HG03135 (cell line): ENCODE measurements around the gene MACROD1.
A peak's percentile ranks its signal among the peaks of the same experiment; 100 is the strongest.
"Not testable (repeated sequence)": the region's sequence is repeated elsewhere in the genome, so short reads cannot be mapped to it uniquely, and the experiment has no call there.

Experiments used
- ATAC-seq: cut with Tn5 transposase; IDR thresholded peaks from one replicate; pipeline ENCODE4 v1.9.1; 2021; ENCODE audit warnings: mild to moderate bottlenecking, moderate library complexity; ENCODE audit not compliant: unreplicated experiment

The MACROD1 gene

DNA sequence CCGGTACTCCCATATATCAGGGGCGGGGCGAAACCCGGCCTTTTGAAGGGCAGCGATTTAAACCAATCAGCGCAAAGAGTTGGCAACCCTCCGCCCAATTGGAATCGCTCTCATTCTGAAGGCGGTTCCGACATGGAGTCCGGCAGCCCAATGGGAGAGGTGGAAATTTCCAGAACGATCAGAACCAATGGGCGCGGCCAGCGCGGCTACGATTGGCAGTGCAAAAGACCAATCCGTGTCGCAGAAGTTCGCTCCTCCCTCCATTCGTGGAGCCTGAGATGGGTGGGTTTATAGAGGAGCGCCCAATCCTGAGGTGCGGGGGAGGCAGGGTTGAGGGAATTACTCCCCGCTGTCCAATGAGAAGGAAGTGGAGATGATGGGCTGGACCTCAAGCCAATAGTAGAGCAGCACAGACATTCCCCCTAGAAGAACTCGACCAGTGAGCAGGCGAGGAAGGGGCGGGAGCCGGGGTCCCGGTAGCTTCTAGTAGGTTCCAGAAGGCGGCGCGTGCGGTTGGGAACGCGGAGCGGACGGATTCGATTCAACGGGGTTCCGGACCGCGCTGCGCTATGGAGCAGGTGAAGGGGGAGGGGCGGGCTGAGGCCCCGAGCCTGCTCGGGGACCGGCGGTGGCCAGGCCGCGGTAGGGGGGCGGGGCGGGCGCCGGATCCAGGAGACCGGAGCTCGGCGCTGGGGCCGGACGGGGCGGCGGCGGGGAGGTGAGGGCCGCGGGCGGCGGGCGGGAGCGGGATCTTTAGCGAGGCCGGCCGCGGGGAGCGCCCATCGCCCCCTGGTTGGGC lies 20.0 kb upstream of the MACROD1 start, which contains the start of gene STIP1:
TSS of gene STIP1 (plus strand) at position 479 of the 799 bp plus-strand sequence. CDS start at position 570, 91 bp downstream.
- ATAC-seq = peak; percentile 84

DNA sequence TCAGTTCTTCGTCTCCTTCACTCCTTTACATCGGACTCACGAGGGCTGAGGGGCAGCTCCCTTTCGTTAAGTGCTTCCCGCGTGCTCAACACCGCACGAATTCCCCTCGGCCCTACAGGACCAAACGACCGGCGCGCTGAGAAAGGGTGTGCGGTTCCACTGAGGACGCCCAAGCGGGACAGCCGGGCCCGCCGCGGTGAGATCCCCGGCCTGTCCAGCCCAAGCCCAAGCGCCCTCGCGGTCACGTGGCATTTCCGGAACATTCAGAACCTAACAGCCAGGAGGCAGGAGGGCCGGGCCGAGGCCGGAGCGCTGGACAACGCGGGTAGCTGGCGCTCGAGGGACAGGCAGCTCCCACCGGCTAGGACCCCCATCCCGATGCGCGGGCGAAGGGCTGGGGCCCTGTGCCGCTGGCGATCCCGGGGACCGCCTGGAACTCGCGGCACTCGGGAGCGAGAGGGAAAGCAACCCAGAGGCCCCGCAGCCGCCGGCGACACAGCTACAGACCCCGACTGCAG lies 19.3 kb upstream of the MACROD1 start:
- peak; percentile 28 for ATAC-seq

DNA sequence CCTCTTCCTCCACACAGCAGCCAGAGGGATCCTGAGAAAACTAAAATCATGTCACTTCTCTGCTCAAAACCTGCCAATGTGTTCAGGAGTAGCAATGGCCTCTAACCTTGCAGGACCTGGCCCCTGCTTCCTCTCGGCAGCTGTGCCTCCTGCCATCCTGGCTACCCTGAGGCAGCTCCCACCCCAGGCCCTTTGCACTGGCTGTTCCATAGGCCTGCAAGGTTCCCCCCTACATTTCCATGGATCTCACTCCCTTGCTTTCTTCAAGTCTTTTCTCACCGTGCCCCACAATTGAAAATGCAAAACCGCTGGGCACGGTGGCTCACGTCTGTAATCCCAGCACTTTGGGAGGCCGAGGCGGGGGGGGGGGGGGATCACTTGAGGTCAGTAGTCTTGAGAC lies 18.0 kb upstream of the MACROD1 start:
- no peak for ATAC-seq

DNA sequence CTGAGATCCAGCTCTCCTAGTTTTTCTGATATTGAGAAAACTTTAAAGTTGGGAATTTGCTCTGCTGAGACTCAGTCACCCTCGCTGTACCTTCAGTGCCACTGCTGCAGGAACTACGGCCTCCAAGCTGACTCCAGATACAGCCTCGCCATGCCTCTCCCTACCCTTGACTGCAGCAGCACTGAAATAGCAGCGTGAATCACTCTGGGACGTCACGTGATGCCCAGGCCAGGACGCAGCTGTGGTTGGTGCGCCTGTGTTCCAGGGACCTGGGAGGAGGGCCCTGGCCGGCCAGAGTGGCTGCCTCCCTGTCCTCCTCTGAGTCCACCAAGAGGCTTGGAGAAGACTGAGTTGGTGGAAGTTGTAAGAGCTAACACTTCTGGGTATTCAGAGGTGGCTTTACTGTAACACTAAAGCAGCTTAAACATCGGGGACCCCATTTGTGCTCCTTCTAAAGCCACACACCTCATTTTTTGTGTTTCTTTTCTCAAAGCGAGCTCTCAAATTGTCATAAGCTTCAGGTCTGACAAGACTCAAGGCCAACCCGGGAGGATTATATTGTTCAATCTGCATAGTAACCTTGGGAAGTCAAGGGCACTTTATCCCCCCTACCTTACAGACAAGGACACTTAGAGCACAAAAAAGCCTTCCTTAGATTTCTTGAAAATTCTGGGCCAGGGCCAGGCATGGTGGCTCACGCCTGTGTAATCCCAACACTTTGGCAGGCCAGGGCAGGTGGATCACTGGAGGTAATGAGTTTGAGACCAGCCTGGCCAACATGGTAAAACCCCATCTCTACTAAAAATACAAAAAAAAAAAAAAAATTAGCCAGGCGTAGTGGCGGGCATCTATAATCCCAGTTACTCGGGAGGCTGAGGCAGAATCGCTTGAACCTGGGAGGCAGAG lies 15.8 kb upstream of the MACROD1 start:
- no peak for ATAC-seq

DNA sequence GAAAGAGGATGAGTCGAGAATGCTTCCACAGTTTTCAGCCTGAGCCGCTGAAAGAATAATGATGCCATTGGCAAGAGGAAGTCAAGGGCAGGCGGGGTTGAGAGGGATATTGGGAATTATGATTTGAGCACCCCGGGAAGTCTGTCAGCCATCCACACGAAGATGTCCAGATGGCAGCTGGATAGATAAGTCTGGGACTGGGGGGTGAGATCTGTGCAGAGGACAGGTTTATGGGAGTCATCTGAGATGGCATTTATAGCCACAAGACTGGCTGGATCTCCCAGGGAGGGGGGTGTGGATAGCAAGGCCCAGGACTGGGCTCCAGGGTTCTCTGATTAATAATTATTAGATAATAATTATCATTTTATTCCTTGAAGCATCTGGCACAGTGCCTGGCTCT lies 15.0 kb upstream of the MACROD1 start:
- no peak for ATAC-seq

DNA sequence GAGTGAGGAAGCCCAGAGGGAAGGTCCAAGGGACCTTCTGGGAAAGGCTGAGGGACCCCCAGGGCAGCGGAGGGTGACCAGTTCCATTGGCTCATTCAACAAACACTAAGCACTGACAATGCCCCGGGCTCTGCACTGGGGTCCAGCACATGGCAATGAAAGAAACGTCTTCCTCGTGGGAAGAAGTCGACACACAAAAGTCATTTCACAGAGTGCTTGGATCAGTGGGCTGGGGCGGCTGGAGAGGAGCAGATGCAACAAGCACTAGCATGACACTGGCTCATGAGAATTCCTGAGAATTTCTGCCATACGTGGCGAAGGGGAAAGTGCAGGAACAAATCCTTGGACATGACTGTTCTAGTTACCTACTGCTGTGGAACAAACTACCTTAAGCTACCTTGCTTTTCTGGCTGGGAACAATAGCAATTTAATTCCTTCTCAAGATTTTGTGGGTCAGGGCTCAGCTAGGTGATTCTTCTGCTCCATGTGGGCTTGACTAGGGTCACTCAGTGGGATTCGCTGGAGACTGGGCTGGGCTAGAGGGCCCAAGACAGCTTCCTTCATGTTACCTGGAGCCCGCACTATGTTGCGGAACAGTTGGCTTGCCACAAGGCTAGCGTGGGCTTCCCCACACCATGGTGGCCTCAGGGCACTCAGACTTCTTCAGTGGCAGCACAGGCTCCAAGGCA lies 13.2 kb upstream of the MACROD1 start:
- no peak for ATAC-seq

DNA sequence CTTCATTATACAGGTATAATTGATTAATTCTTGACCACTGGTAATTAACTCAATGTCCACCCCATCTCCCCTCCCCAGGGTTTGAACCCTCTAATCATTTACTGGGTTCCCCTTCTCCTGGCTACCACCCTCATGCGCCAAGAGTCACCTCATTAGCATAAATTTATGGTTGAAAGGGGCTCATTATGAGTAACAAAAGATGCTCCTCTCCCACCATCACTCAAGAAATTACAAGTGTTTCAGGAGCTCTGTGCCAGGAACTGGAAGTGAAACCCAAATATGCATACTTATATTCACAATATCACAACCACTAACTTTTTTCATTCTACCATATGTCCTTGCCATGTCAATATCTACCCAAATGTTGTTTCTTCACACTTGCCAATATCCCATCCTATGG lies 12.3 kb upstream of the MACROD1 start:
- no peak for ATAC-seq

DNA sequence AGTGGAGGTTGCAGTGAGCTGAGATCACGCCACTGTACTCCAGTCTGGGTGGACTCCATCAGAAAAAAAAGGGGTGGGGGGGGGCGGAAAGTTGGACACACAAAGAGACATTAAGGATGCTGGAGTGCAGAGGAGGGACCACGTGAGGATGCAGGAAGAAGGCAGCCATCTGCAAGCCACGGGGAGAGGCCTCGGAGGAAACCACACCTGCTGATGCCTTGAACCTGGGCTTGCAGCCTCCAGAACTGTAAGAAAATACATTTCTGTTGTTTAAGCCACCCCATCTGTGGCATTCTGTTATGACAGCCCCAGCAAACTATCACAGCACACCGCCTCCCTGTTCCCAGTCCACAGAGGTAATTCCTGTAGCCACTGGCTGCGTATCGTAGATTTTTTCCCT lies 10.8 kb upstream of the MACROD1 start:
- no peak for ATAC-seq

DNA sequence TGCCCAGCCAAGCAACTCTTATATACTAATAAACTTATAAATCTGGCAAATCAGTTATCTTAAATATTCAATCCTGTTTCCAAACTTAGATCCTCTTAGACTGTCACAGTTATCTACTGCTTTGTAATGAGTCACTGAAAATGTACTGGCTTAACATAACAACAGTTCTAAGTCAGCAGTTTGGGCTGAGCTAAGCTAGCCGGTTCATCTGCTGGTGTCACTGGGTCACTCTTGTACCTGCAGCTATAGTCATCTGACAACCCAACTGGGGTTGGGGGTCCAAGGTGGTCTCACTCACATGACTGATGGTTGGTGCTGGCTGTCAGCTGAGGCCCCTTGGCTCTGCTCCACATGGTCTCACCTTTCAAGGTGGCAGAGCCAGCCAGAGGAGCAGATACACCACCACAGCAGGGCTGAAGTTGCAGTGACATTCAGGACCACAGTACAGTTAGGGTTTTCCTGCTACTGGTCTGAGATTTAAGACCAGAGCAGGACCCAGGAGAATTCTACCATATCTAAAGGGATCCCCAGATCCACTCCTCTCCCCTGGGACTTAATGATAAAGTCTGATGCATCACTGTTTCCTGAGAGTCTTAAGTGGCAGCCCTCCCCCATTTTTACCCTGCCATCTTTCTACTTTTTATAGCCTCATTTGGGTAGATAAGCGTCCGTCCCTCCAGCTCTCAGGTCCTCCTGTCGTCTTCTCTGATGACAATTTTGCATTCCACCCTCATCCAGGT lies 7.9 kb upstream of the MACROD1 start:
- no peak for ATAC-seq

DNA sequence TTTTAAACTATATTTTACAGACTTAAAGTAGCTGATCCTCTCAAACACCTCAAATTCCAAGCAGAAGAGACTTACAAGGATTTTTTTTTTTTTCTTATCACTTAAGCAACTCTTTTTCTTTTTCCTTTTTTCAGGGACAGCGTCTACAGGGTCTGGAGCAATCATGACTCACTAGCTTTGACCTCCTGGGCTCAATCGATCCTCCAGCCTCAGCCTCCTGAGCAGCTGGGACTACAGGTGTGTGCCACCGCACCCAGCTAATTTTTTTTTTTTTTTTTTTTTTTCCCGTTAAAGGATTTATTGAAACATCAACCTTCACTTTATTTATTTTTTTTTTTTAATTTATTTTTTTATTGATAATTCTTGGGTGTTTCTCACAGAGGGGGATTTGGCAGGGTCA lies 4.5 kb upstream of the MACROD1 start:
- no peak for ATAC-seq

DNA sequence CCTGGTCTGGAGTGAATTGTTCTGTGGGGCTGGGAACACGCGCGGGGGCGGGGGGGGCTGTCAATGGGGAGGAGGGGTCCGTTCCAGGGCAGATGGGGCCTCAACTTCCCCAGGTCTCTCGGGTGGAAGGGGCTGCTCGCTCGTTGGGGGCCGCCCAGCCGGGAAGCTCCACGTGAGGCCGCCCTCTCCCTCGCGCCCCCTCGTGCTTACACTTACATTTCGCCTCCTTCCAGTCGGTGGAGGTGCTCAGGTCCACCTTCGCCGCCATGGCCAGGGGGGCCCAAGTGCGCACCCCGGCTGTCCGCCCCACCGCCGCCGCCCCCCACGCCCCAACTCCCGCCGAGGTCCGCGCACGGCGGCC lies 452 bp downstream of the MACROD1 start:
- ATAC-seq = no peak

DNA sequence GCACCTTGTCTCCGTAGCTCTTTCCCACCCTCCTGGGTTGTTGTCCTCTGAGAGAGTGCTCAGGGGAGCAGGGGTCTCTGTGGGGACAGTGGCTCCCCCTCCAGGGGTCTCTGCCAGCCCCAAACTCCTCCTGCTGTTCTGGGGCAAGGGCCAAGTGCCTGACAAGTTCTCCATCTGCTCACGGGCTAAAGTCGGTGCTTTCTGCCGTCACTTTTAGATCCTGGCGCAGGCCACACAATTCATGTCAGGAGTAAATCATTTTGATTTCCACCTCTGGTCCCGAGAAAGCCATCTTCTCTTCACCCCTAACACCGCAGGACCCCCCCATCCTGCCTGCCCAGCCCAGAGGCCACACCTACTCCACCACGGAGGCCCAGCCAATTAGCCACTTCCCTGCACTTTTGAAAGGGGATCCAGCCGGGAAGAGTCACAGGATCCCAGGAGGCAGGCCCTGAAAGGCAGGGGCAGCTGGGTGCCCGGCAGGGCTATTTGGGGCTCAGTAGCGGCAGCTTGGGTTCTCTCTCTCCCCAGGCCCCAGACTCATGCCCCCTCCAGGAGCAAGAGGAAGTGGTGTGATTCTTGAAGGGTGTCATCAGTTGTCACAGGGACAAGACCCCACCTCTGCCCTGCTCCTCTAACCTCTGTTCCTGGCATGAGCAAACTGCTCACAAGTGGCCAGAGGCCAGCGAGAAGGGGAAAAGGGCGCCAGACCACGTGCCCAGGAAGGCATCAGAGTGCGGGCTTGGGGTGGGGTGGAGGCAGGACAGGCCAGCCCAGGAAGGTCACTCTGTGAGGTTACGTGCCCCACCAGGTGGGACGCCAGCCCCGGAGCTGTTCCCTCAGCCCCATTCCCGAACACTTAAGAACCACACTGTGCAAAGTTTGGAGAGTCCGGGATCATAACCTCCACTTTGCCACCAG lies 1.3 kb downstream of the MACROD1 start:
- no peak for ATAC-seq

DNA sequence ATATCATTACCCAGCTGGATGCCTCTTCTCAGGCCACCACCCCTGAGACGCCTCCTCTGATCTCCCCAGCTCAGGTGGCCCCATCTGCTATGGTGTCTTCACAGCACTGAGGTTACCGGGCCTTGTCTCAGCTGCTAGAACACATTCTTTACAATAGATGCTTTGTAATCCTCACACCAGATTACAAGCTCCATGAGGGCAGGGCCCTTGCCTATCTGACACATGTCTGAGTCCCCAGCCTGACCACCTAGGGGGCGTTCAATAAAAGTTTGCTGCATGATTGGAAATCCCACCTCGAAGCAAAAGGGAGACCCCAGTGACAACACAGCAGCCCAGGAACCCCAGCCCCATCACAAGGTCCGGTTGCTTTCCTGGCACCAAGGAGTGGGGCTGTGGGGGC lies 2.0 kb downstream of the MACROD1 start:
- ATAC-seq = no peak

DNA sequence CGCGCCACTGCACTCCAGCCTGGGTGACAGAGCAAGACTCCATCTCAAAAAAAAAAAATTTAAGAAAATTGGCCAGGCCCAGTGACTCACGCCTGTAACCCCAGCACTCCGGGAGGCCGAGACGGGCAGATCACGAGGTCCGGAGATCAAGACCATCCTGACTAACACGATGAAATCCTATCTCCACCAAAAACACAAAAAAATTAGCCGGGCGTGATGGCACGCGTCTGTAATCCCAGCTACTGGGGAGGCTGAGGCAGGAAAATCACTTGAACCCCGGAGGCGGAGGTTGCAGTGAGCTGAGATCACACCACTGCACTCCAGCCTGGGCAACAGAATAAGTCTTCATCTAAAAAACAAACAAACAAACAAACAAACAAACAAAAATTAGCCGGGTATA lies 3.1 kb downstream of the MACROD1 start:
- not testable (repeated sequence) for ATAC-seq

DNA sequence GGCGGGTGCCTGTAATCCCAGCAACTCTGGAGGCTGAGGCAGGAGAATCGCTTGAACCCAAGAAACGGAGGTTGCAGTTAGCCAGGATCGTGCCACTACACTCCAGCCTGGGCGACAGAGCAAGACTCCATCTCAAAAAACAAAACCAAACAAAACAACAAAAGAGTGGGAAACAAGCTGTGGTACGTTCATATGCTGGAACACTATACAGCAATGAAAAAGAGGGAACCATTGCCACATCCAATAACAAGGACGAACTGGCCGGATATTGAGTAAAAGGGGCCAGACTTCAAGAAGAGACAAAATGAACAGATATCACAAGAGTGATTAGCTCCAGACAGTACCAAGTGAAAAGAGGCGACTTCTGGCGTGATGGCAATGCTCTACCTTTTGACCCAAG lies 4.9 kb downstream of the MACROD1 start:
- no peak for ATAC-seq

DNA sequence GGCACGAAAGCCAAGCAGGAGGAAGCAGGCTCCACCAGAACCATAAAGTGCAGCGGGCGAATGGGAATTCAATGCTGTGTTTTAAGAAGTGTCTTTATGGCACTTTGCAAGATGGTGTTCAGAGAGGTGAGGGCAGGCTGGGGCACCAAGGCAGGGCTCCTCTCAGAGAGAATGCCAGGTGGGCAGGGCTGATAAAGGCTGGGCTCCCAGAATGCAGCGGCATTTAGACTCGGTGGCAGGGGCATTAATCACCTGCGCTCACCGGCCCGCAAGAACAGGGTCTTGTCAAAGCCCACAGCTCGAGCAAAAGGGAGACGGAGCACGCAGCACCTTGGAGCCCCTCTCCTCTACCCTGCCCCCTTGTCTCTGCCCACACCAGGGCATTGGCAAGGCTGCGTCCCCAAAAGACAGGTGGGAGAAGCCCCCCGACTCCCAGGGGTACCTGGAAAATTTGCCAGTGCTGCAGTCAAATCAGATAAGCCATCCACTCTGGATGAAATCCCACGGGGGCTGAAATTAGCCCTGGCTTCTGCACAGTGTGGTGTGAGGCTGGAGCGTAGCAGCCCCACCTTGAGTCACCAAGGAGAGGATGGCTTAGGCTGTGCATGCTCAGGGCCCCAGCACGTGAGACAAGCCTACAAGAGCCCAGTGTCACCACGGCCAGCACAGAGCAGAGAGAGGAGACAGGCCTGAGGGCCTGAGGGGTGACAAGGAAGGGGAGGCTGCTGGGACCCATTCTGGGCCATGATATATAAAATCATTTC lies 8.1 kb downstream of the MACROD1 start:
- no peak for ATAC-seq

DNA sequence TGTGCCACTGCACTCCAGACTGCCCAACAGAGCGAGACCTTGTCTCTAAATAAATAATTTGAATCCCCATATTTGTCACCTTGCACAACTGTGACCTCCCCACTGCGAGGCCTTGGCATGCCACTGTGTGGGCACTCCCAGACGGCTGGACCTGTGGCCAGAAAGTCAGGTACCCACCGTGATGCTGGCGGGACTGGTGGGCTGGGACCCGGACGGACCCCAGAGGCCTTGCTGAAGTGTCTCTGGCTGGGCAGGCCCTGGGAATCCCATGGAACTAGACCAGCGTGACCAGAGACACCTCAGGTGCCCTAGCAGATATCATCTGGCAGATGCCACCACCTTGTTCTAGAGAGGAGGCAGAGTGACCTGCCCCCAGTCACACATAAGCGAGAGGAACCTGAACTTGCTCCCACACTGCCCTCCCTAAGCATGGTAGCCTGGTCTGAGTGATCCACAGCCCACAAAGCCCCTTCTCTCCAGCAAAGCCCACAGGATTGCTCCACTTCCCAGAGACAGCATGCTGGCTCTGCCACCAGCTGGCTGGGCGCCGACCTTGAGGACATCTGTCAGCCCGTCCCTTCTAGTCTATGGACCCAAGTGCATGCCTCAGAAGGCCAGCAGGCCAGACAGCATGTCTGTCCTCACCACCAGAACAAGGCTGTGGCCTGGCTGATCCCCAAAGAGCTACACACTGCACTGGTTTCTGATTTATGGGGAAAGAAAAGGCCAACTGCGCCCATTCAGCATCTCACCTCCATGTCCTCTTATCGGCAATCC lies 9.5 kb downstream of the MACROD1 start:
- no peak for ATAC-seq

DNA sequence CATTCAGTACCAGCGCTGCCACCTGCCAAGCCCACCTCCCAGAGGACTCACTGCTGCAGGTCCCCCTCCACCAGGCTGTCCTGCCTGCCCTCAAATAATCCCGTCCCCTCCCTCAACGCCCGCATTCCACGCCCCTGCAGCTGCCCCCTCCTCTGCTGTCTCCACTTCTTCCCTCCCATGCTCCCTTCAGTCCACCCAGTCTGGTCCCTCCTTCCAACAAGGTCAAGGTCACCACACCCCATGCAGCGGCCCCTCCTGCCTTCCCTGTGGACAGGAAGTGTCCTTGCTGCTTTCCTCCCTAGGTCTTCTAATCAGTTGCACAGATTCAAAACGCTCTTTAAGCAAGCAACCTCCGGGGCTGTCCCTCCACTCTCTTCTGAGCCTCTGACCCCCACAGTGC lies 12.1 kb downstream of the MACROD1 start:
- no peak for ATAC-seq
